ENCODE measurements around the gene PACC1.

Gene PACC1

GRCh38 chr1:212455401-212455800 is 40.7 kb upstream of the PACC1 start:
- Histone ChIP-seq H3K27me3 (ENCODE audit: insufficient read depth, low read depth) (no peaks in the 10 kb centered on the region), H3K27ac (no peak overlapping the region), H3K4me2 (no peak overlapping the region)

DNA sequence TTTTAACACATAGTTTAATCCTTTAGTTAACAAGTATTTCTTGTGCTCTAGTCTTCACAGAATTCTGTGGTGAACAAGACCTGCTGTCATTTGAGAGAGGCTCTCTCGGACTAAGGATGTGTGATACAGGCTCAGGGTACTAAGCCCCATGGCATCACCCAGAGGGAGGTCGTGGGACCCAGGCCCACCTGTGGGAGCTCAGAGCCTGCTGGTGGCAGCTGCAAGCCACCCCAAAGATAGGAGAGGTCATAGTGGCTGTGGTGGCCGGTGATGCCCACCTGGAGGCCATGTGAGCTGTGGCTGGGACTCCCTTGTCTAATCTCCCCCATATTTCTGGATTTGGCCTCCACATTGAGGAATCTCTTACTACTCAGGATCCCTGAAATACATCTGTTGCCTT is 40.1 kb upstream of the PACC1 start:
- H3K4me1 ChIP-seq (ENCODE audit: low read depth, poor library complexity, severe bottlenecking), result peaks cover 11% of the 10 kb centered on the region
- H3K36me3 ChIP-seq (ENCODE audit: insufficient read depth), result no peaks in the 10 kb centered on the region
- H3K9ac ChIP-seq, result no peak overlapping the region
- no peak overlapping the region for H3K4me3 ChIP-seq (IDR thresholded peaks at IDR 0.05; ENCODE audit: insufficient read depth, low read depth, low read length)
- no peaks in the 10 kb centered on the region for H3K27me3 ChIP-seq (ENCODE audit: insufficient read depth, low read depth)
- H3K4me2 ChIP-seq, result no peak overlapping the region
- H3K79me2 ChIP-seq (ENCODE audit: insufficient read depth, low read depth), result no peaks in the 10 kb centered on the region
- no peak overlapping the region for H3K27ac ChIP-seq
- no peaks in the 10 kb centered on the region for H4K20me1 ChIP-seq (ENCODE audit: insufficient read depth)
- TF ChIP-seq CTCF (conservative IDR thresholded peaks at IDR 0.05; ENCODE audit: low read depth, low read length), result no peak
- H2AFZ ChIP-seq (ENCODE audit: low read depth), result no peak overlapping the region

More at GRCh38 chr1:212455401-212455800, 40.7 kb upstream of the PACC1 start:
- Histone ChIP-seq H2AFZ (ENCODE audit: low read depth) (no peak overlapping the region), H3K36me3 (ENCODE audit: insufficient read depth) (no peaks in the 10 kb centered on the region), H3K79me2 (ENCODE audit: insufficient read depth, low read depth) (no peaks in the 10 kb centered on the region), H3K9ac (no peak overlapping the region), H3K4me1 (ENCODE audit: low read depth, poor library complexity, severe bottlenecking) (peaks cover 11% of the 10 kb centered on the region), H3K4me3 (IDR thresholded peaks at IDR 0.05; ENCODE audit: insufficient read depth, low read depth, low read length) (no peak overlapping the region), H4K20me1 (ENCODE audit: insufficient read depth) (no peaks in the 10 kb centered on the region)
- no peak for TF ChIP-seq CTCF (conservative IDR thresholded peaks at IDR 0.05; ENCODE audit: low read depth, low read length)

DNA sequence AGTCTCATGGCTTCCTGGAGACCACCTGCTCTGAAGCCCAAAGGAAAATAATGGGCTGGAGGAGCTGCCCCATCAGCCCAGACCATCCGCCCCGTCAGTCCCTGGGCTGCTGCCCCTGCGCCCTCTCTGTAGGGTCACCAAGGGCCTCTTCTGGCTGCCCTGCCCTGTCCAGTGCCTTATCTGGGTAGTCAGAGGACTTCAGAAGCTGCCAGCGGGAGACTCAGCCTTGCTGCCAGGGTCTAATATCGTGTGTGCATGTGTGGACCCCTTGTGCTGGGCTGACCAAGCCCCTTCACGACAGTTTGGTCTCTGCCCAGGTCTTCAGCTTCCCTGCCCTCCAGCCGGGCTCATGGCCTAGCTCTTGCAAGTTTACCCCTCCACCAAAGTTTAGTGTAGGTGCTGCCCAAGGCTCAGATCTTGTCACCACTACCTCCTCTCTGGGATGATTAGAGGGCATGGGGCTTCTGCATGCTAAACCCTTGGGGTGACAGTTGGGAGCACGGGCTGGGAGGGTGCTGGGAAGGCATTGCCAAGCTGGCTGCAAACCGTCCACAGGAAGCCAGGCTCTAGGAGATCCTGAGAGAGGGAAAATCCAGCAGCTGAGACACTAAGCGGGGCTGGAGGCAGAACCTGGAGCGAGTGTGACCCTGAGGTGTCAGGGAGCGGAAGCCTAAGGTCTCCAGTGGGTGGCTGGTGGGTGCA is 38.6 kb upstream of the PACC1 start:
- peaks cover 11% of the 10 kb centered on the region for H3K4me1 ChIP-seq (ENCODE audit: low read depth, poor library complexity, severe bottlenecking)
- H3K4me3 ChIP-seq (IDR thresholded peaks at IDR 0.05; ENCODE audit: insufficient read depth, low read depth, low read length), result no peak overlapping the region
- H3K79me2 ChIP-seq (ENCODE audit: insufficient read depth, low read depth), result no peaks in the 10 kb centered on the region
- H3K27me3 ChIP-seq (ENCODE audit: insufficient read depth, low read depth), result no peaks in the 10 kb centered on the region
- TF ChIP-seq CTCF (conservative IDR thresholded peaks at IDR 0.05; ENCODE audit: low read depth, low read length), result no peak
- no peak overlapping the region for H3K4me2 ChIP-seq
- no peak overlapping the region for H3K27ac ChIP-seq
- no peaks in the 10 kb centered on the region for H3K36me3 ChIP-seq (ENCODE audit: insufficient read depth)
- H3K9ac ChIP-seq, result no peak overlapping the region
- H2AFZ ChIP-seq (ENCODE audit: low read depth), result no peak overlapping the region
- H4K20me1 ChIP-seq (ENCODE audit: insufficient read depth), result no peaks in the 10 kb centered on the region

DNA sequence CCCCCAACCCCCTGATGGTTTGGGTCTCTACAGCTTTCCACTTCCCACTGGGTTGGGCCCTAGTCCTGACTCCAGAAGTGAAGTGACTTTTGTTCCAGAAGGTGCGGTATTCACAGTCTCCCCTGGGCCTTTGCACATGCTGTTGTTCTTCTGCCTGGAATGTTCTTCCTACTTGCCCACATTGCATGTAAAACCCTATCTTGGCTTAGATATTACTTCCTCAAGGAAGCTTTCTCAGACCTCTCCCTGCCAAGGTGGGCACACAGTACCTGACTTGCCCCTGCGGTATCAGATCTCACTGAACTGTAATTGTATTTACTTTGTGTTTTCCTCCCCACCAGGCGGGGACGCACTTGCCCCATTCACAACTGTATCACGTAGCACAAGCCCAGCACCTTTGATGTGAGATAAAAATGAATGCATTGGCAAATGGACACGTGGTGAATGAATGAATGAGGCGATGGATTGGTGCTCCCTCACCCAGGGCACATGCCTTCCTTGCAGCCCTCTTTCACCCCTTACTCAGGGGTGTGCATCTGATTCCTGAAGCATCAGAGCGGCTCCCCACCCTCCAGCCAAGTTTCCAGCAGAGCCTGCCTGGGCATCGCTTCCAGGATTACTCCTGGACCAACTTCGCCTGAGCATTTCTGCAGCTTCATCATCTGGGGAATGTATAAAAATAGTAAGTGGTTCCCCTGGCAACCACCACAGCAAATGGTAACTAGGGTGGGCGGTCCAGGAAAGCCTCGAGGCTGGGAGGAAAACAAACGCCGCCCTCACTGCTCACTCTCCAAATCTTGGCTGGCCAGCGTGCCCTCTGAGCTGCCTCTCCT is 37.9 kb upstream of the PACC1 start:
- Histone ChIP-seq H3K27me3 (ENCODE audit: insufficient read depth, low read depth) (no peaks in the 10 kb centered on the region), H3K79me2 (ENCODE audit: insufficient read depth, low read depth) (no peaks in the 10 kb centered on the region), H3K4me1 (ENCODE audit: low read depth, poor library complexity, severe bottlenecking) (peaks cover 10% of the 10 kb centered on the region), H3K9ac (no peak overlapping the region), H3K36me3 (ENCODE audit: insufficient read depth) (no peaks in the 10 kb centered on the region), H3K4me2 (no peak overlapping the region), H3K4me3 (IDR thresholded peaks at IDR 0.05; ENCODE audit: insufficient read depth, low read depth, low read length) (no peak overlapping the region), H4K20me1 (ENCODE audit: insufficient read depth) (no peaks in the 10 kb centered on the region), H2AFZ (ENCODE audit: low read depth) (no peak overlapping the region), H3K27ac (no peak overlapping the region)
- no peak for TF ChIP-seq CTCF (conservative IDR thresholded peaks at IDR 0.05; ENCODE audit: low read depth, low read length)

All from KMS-11 (cell line).